ENCODE measurements around the gene NUDT8. TPM values are rescaled to one million over a fixed set of nuclear protein-coding genes. Genes with fewer than 3 reads are reported as not detected.

Gene NUDT8
- total and polyA plus RNA-seq, 2 donors (not counting 1 experiment from before 2014, with no cell fraction given): 6.9 to 7.1 TPM

DNA sequence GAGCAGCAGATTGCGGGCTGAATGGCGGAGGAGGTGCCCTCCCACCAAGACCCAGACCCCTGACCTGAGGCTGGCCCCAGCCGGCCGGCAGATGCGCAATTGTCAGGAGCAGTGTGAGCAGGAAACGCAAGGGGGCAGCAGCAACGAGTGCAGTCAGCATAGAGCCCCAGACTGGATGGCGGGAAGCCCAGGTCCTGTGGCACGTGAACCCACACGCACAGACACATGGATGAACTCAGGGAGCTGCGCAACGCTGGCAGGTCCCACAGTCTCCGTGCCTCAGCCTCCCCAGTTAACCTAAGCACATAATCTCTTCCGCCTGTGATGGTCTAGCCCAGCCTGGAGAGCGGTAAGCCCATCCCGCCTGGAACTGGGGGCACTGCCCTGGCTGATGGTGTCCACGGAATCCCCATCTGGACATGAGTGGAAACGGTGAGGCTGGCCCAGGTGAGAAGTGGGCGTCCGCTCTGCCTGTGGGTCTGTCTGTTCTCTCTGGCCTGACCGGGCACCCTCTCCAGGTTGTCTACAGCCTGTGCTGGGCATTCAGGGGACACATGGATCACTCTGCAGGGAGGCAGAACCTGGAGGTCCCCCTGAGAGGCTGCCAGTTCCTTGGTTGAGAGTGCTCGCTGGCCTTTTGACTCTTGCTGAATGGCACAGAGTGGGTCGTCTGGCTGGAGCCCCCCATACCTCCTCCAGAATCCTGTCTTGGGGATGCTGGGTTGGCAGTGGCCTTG is 10.5 kb upstream of the NUDT8 start:
- H3K4me3 ChIP-seq (ENCODE audit: control extremely low read depth in 1 of 5, extremely low read depth in 1 of 5, insufficient read depth in 1 of 5, low read depth in 2 of 5, low read length in 4 of 5): no peak overlapping the region
- CTCF ChIA-PET: interaction anchor here (0.8 to 1.6 kb wide), 4 partner anchors 9 to 66 kb away, joined by 3 to 5 read pairs (median 3); no protein-coding TSS in a partner anchor
- Mint-ChIP-seq H3K27ac (no peak overlapping the region), H3K4me3 (no peak overlapping the region), H3K27me3 (peaks cover 4% of the 10 kb centered on the region), H3K9me3 (ENCODE audit: insufficient read depth) (no peaks in the 10 kb centered on the region), H3K4me1 (peaks cover 18% of the 10 kb centered on the region)
- H3K36me3 ChIP-seq (replicated peaks in 1 of 2; ENCODE audit: control extremely low read depth in 1 of 2, control insufficient read depth in 1 of 2, extremely low read depth in 1 of 2, insufficient read depth in 2 of 2, low read length in 1 of 2): no peaks in the 10 kb centered on the region
- no peak overlapping the region for H3K4me2 ChIP-seq (replicated peaks; ENCODE audit: low read depth, low read length, poor library complexity, severe bottlenecking)
- 65% methylated on average over 21 of the region's 23 CpGs for WGBS (ENCODE audit: insufficient coverage)
- no peak overlapping the region for H2AFZ ChIP-seq (ENCODE audit: insufficient read depth, low read depth, low read length, poor library complexity, severe bottlenecking)
- H3K9me3 ChIP-seq (ENCODE audit: control extremely low read depth in 1 of 3, control insufficient read depth in 2 of 3, insufficient read depth in 1 of 3, low read length in 2 of 3): peaks cover 0 to 16% (median 5%) of the 10 kb centered on the region in 3 donors
- H4K20me1 ChIP-seq (ENCODE audit: control insufficient read depth, insufficient read depth, low read length, poor library complexity, severe bottlenecking): no peaks in the 10 kb centered on the region
- POLR2A ChIA-PET: no interaction called here
- TF ChIP-seq, protein P1, sequence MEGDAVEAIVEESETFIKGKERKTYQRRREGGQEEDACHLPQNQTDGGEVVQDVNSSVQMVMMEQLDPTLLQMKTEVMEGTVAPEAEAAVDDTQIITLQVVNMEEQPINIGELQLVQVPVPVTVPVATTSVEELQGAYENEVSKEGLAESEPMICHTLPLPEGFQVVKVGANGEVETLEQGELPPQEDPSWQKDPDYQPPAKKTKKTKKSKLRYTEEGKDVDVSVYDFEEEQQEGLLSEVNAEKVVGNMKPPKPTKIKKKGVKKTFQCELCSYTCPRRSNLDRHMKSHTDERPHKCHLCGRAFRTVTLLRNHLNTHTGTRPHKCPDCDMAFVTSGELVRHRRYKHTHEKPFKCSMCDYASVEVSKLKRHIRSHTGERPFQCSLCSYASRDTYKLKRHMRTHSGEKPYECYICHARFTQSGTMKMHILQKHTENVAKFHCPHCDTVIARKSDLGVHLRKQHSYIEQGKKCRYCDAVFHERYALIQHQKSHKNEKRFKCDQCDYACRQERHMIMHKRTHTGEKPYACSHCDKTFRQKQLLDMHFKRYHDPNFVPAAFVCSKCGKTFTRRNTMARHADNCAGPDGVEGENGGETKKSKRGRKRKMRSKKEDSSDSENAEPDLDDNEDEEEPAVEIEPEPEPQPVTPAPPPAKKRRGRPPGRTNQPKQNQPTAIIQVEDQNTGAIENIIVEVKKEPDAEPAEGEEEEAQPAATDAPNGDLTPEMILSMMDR (IDR thresholded peaks at IDR 0.05): peak; percentile 67
- TF ChIP-seq EZH2 (IDR thresholded peaks at IDR 0.05; ENCODE audit: borderline replicate concordance, insufficient read depth, low read depth, low read length, poor library complexity, severe bottlenecking): no peak
- no peaks in the 10 kb centered on the region for H3K79me2 ChIP-seq (ENCODE audit: control insufficient read depth, insufficient read depth, low read length)
- peaks cover 0 to 18% (median 3%) of the 10 kb centered on the region in 4 experiments for H3K27me3 ChIP-seq (replicated peaks in 1 of 4; ENCODE audit: control extremely low read depth in 1 of 4, control insufficient read depth in 3 of 4, insufficient read depth in 4 of 4, low read length in 3 of 4)
- H3K9ac ChIP-seq (ENCODE audit: low read length): no peak overlapping the region
- peaks cover 16 to 20% of the 10 kb centered on the region in 2 donors for H3K4me1 ChIP-seq (ENCODE audit: control insufficient read depth in 2 of 2, insufficient read depth in 2 of 2, low read length in 2 of 2)
- DNase-seq (peak; percentile 76), ATAC-seq (ENCODE audit: low read depth) (peak; percentile 84)
- intact Hi-C loops (cut with micrococcal nuclease): loop anchor here (1.0 kb wide), 1 partner anchor 19 kb away; no protein-coding TSS in a partner anchor
- H3K27ac ChIP-seq (ENCODE audit: low read length in 2 of 2): no peak overlapping the region

DNA sequence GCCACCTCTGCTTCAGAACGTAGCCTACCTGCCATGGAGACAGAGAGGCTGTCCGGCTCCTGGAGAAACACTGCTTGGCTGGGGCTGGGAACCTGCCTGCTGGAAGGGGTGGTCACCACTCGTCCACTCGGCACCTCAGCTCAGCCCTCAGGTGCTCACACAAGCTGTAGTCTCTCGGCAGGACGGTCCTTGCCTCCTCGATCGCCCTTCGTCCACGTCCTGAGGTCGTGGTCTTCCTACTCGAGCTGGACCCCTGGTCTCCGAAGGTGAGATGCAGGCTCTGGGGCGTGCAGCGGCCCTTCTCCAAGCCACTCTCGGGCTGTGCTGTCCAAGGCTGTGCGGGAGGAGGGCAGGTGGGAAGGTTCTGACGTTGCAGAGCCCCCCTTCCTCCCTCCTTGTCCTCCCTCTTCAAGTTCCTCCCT is 9.7 kb upstream of the NUDT8 start, which contains the start of gene TBX10:
Gene TBX10, minus strand, starts transcription at position 326 of the 422 bp plus-strand sequence. Its CDS starts 291 bp downstream, at position 35.
- Histone ChIP-seq H3K27me3 (replicated peaks in 1 of 4; ENCODE audit: control extremely low read depth in 1 of 4, control insufficient read depth in 3 of 4, insufficient read depth in 4 of 4, low read length in 3 of 4) (peaks cover 0 to 18% (median 3%) of the 10 kb centered on the region in 4 experiments), H3K4me1 (ENCODE audit: control insufficient read depth in 2 of 2, insufficient read depth in 2 of 2, low read length in 2 of 2) (peaks cover 9 to 13% of the 10 kb centered on the region in 2 donors), H3K4me3 (ENCODE audit: control extremely low read depth in 1 of 5, extremely low read depth in 1 of 5, insufficient read depth in 1 of 5, low read depth in 2 of 5, low read length in 4 of 5) (no peak within 1 kb of the TSS), H3K27ac (ENCODE audit: low read length in 2 of 2) (no peak within 1 kb of the TSS), H2AFZ (ENCODE audit: insufficient read depth, low read depth, low read length, poor library complexity, severe bottlenecking) (no peak within 1 kb of the TSS), H3K36me3 (replicated peaks in 1 of 2; ENCODE audit: control extremely low read depth in 1 of 2, control insufficient read depth in 1 of 2, extremely low read depth in 1 of 2, insufficient read depth in 2 of 2, low read length in 1 of 2) (no peaks in the 10 kb centered on the region), H3K79me2 (ENCODE audit: control insufficient read depth, insufficient read depth, low read length) (no peaks in the 10 kb centered on the region), H3K9ac (ENCODE audit: low read length) (no peak within 1 kb of the TSS), H3K4me2 (replicated peaks; ENCODE audit: low read depth, low read length, poor library complexity, severe bottlenecking) (no peak within 1 kb of the TSS), H4K20me1 (ENCODE audit: control insufficient read depth, insufficient read depth, low read length, poor library complexity, severe bottlenecking) (no peaks in the 10 kb centered on the region), H3K9me3 (ENCODE audit: control extremely low read depth in 1 of 3, control insufficient read depth in 2 of 3, insufficient read depth in 1 of 3, low read length in 2 of 3) (peaks cover 0 to 13% (median 5%) of the 10 kb centered on the region in 3 donors)
- POLR2A ChIA-PET: no interaction called here
- TF ChIP-seq, protein P1 (IDR thresholded peaks at IDR 0.05): no peak
- no peak for TF ChIP-seq EZH2 (IDR thresholded peaks at IDR 0.05; ENCODE audit: borderline replicate concordance, insufficient read depth, low read depth, low read length, poor library complexity, severe bottlenecking)
- DNase-seq (no peak), ATAC-seq (ENCODE audit: low read depth) (no peak)
- Mint-ChIP-seq H3K27ac (no peak within 1 kb of the TSS), H3K4me3 (no peak within 1 kb of the TSS), H3K4me1 (peaks cover 13% of the 10 kb centered on the region), H3K9me3 (ENCODE audit: insufficient read depth) (no peaks in the 10 kb centered on the region), H3K27me3 (peaks cover 4% of the 10 kb centered on the region)
- CTCF ChIA-PET: interaction anchor here (0.8 to 5.3 kb wide), 7 partner anchors 8 to 65 kb away, joined by 3 to 50 read pairs (median 3); partner anchors contain the start of genes ACY3 and NUDT8
- WGBS (ENCODE audit: insufficient coverage): 96% methylated on average over 13 of the region's 18 CpGs
- intact Hi-C loops (cut with micrococcal nuclease): no loop called here

Data from B cell (primary cell).